B cell (primary cell): Measurements from ENCODE around the gene GPC3. TPM values are rescaled to one million over a fixed set of nuclear protein-coding genes. Genes with fewer than 3 reads are reported as not detected.

Source experiments
- ATAC-seq: fragments of 200-7000 bp; cut with Tn5 transposase; one replicate; pipeline ENCODE4 v1.10.0; 2021; ENCODE audit warnings: low read depth, mild to moderate bottlenecking, moderate number of reproducible peaks, moderate library complexity
- CTCF ChIA-PET: fragments of 350-600 bp; sonication (Branson Sonifier 250); formaldehyde crosslinking; loops from one replicate; lab custom pipeline; 2021; ENCODE audit warnings: antibody characterized with exemption, inconsistent platforms; lab: Charles Lee
- POLR2A ChIA-PET: fragments of 350-600 bp; sonication (Branson Sonifier 250); formaldehyde crosslinking; loops from one replicate; lab custom pipeline; 2021; ENCODE audit warnings: antibody characterized with exemption; lab: Charles Lee
- DNase-seq: peaks from one replicate; pipeline ENCODE4 v3.0.0; 2013
- H2AFZ ChIP-seq: 2 replicates; pipeline ENCODE4 v1.6.1; 2012; ENCODE audit warnings: mild to moderate bottlenecking, low read depth, low read length; ENCODE audit not compliant: insufficient read depth, poor library complexity, severe bottlenecking
- H3K27ac ChIP-seq, 2 donors: 1 replicate in 1 of 2; 2 replicates in 1 of 2; pipeline ENCODE4 v1.5.1; 2012 to 2013; ENCODE audit warnings: low read length in 2 of 2, mild to moderate bottlenecking in 2 of 2, moderate library complexity in 1 of 2
- H3K27me3 ChIP-seq, 4 experiments: fragments of 200-600 bp in 1 of 4; sonication (generic) in 1 of 4; replicated peaks in 1 of 4; 1 replicate in 2 of 4; 2 replicates in 2 of 4; pipeline versions ENCODE4 v1.6.1 to v1.7.0; 2013 to 2016; ENCODE audit warnings: low read length in 3 of 4, mild to moderate bottlenecking in 2 of 4, mixed read lengths in 1 of 4, moderate library complexity in 1 of 4; ENCODE audit not compliant: insufficient read depth in 4 of 4, control insufficient read depth in 3 of 4; ENCODE audit errors: control extremely low read depth in 1 of 4
- H3K36me3 ChIP-seq, 2 experiments: replicated peaks in 1 of 2; 1 replicate in 1 of 2; 2 replicates in 1 of 2; pipeline versions ENCODE4 v1.6.1 to v1.7.1; 2013; ENCODE audit warnings: low read length in 1 of 2; ENCODE audit not compliant: insufficient read depth in 2 of 2, control insufficient read depth in 1 of 2; ENCODE audit errors: control extremely low read depth in 1 of 2, extremely low read depth in 1 of 2
- H3K4me1 ChIP-seq, 2 donors: fragments of 200-600 bp in 1 of 2; sonication (generic) in 1 of 2; 1 replicate in 1 of 2; 2 replicates in 1 of 2; pipeline versions ENCODE4 v1.5.1 to v1.6.1; 2013 to 2017; ENCODE audit warnings: low read length in 2 of 2; ENCODE audit not compliant: control insufficient read depth in 2 of 2, insufficient read depth in 2 of 2
- H3K4me2 ChIP-seq: replicated peaks from 2 replicates; pipeline ENCODE3; 2012; ENCODE audit warnings: mild to moderate bottlenecking, low read depth, low read length; ENCODE audit not compliant: poor library complexity, severe bottlenecking
- H3K4me3 ChIP-seq, 5 experiments: fragments of 200-600 bp in 1 of 5; sonication (generic) in 1 of 5; 1 replicate in 3 of 5; 2 replicates in 2 of 5; pipeline versions ENCODE4 v1.5.1 to v1.7.0; 2011 to 2016; ENCODE audit warnings: low read length in 4 of 5, mild to moderate bottlenecking in 4 of 5, low read depth in 2 of 5, control low read depth in 1 of 5, moderate library complexity in 1 of 5; ENCODE audit not compliant: insufficient read depth in 1 of 5; ENCODE audit errors: control extremely low read depth in 1 of 5, extremely low read depth in 1 of 5
- H3K79me2 ChIP-seq: fragments of 200-600 bp; sonication (generic); one replicate; pipeline ENCODE4 v1.6.0; 2016; ENCODE audit warnings: low read length; ENCODE audit not compliant: control insufficient read depth, insufficient read depth
- H3K9ac ChIP-seq: fragments of 200-600 bp; sonication (generic); 2 replicates; pipeline ENCODE4 v1.6.1; 2017; ENCODE audit warnings: mild to moderate bottlenecking, low read length, moderate library complexity
- H3K9me3 ChIP-seq, 3 donors: one replicate each; pipeline versions ENCODE4 v1.6.1 to v1.7.1; 2013; ENCODE audit warnings: low read length in 2 of 3; ENCODE audit not compliant: control insufficient read depth in 2 of 3, insufficient read depth in 1 of 3; ENCODE audit errors: control extremely low read depth in 1 of 3
- H4K20me1 ChIP-seq: 2 replicates; pipeline ENCODE4 v1.6.0; 2012; ENCODE audit warnings: mild to moderate bottlenecking, low read length; ENCODE audit not compliant: insufficient read depth, control insufficient read depth, poor library complexity, severe bottlenecking
- H3K27ac Mint-ChIP-seq: one replicate; pipeline ENCODE4 v1.8.0; 2021; ENCODE audit warnings: mixed read lengths
- H3K27me3 Mint-ChIP-seq: one replicate; pipeline ENCODE4 v1.8.0; 2021; ENCODE audit warnings: mixed read lengths
- H3K4me1 Mint-ChIP-seq: one replicate; pipeline ENCODE4 v1.8.0; 2021; ENCODE audit warnings: mixed read lengths
- H3K4me3 Mint-ChIP-seq: one replicate; pipeline ENCODE4 v1.8.0; 2021; ENCODE audit warnings: mixed read lengths
- H3K9me3 Mint-ChIP-seq: one replicate; pipeline ENCODE4 v1.8.0; 2022; ENCODE audit warnings: mixed read lengths; ENCODE audit not compliant: insufficient read depth
- EZH2 ChIP-seq: IDR thresholded peaks from 2 replicates; pipeline ENCODE4 v1.6.1; 2012; ENCODE audit warnings: borderline replicate concordance, low read depth, mild to moderate bottlenecking, moderate library complexity, low read length; ENCODE audit not compliant: insufficient read depth, poor library complexity, severe bottlenecking
- WGBS: methylation state at CpG from one replicate; pipeline ENCODE4 v1.1.5; 2013; ENCODE audit warnings: missing lambda C conversion rate; ENCODE audit not compliant: insufficient coverage; 5-methylcytosine and 5-hydroxymethylcytosine counted together
- intact Hi-C: fragments of 100-400 bp; cut with micrococcal nuclease; formaldehyde crosslinking; loops from one replicate; pipeline ENCODE4 v1.10.0; 2022
- polyA plus RNA-seq: library from polyadenylated mRNA; depleted of rRNA; stranded (reverse); fragments of >200 nt; gene quantifications from 2 replicates; pipeline ENCODE4 v1.2.3, GENCODE V29; 2012
- total RNA-seq, 2 donors: library from RNA; stranded (reverse); fragments of 120-200 nt in 1 of 2; gene quantifications; 1 replicate in 1 of 2; 2 replicates in 1 of 2; pipeline versions ENCODE4 v1.2.3 to v1.2.4, GENCODE V29; 2013 to 2022
- TF ChIP-seq, protein P1 (sequence below): fragments of 200-600 bp; IDR thresholded peaks from one replicate; pipeline ENCODE4 v1.8.0; 2022; ENCODE audit warnings: antibody characterized with exemption, mild to moderate bottlenecking

The GPC3 gene
- total and polyA plus RNA-seq, 2 donors (not counting 1 experiment from before 2014, with no cell fraction given), result not detected

GRCh38 chrX:133648594-133648993 is 336.8 kb downstream of the GPC3 start:
- H3K9me3 Mint-ChIP-seq, result no peaks in the 10 kb centered on the region
- CTCF ChIA-PET, result no interaction called here
- Histone ChIP-seq H3K9me3 (no peaks in the 10 kb centered on the region), H3K4me2 (no peak overlapping the region), H3K27me3 (no peaks in the 10 kb centered on the region), H3K4me1 (no peaks in the 10 kb centered on the region), H3K27ac (no peak overlapping the region), H3K36me3 (no peaks in the 10 kb centered on the region), H3K79me2 (no peaks in the 10 kb centered on the region), H3K4me3 (no peak overlapping the region), H4K20me1 (no peaks in the 10 kb centered on the region), H2AFZ (no peak overlapping the region), H3K9ac (no peak overlapping the region)
- intact Hi-C loops, result no loop called here
- H3K4me3 Mint-ChIP-seq, result no peak overlapping the region
- no peak overlapping the region for H3K27ac Mint-ChIP-seq
- H3K4me1 Mint-ChIP-seq, result no peaks in the 10 kb centered on the region
- no peaks in the 10 kb centered on the region for H3K27me3 Mint-ChIP-seq
- no peak for DNase-seq
- 80% methylated on average over 1 of the region's 4 CpGs for WGBS
- TF ChIP-seq, protein P1, sequence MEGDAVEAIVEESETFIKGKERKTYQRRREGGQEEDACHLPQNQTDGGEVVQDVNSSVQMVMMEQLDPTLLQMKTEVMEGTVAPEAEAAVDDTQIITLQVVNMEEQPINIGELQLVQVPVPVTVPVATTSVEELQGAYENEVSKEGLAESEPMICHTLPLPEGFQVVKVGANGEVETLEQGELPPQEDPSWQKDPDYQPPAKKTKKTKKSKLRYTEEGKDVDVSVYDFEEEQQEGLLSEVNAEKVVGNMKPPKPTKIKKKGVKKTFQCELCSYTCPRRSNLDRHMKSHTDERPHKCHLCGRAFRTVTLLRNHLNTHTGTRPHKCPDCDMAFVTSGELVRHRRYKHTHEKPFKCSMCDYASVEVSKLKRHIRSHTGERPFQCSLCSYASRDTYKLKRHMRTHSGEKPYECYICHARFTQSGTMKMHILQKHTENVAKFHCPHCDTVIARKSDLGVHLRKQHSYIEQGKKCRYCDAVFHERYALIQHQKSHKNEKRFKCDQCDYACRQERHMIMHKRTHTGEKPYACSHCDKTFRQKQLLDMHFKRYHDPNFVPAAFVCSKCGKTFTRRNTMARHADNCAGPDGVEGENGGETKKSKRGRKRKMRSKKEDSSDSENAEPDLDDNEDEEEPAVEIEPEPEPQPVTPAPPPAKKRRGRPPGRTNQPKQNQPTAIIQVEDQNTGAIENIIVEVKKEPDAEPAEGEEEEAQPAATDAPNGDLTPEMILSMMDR, result no peak
- TF ChIP-seq EZH2, result no peak
- POLR2A ChIA-PET, result no interaction called here
- ATAC-seq, result no peak

DNA sequence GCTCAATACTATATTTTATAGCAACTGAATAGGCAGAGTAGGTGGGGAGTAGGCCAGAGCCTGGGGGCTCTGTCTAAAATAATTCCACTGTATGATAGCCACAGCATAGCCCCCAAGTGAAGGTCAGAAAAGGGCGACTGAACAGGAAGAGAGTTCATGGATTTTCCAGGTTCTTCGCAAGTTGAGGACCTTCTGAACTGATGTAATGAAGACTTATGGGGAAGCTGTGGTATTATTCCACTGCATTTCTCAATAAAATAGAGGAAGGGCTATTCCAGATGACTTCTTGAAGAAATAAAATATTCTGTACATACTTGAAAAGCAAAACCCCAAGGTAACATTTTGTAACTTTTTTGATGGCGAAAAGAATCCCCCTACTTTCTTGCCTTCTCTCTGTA is 338.7 kb downstream of the GPC3 start:
- ChIA-PET POLR2A (no interaction called here), CTCF (no interaction called here)
- ATAC-seq, result no peak
- no peaks in the 10 kb centered on the region for H3K27me3 ChIP-seq
- no peak overlapping the region for H3K4me2 ChIP-seq
- no peaks in the 10 kb centered on the region for H3K79me2 ChIP-seq
- no peaks in the 10 kb centered on the region for H3K36me3 ChIP-seq
- no peaks in the 10 kb centered on the region for H4K20me1 ChIP-seq
- Mint-ChIP-seq H3K27me3 (no peaks in the 10 kb centered on the region), H3K4me1 (no peaks in the 10 kb centered on the region), H3K27ac (no peak overlapping the region), H3K4me3 (no peak overlapping the region), H3K9me3 (no peaks in the 10 kb centered on the region)
- no peaks in the 10 kb centered on the region for H3K4me1 ChIP-seq
- TF ChIP-seq, protein P1, result no peak
- no peak for TF ChIP-seq EZH2
- DNase-seq, result no peak
- no peak overlapping the region for H3K4me3 ChIP-seq
- no CpG with 5 or more reads among the region's 3 CpGs for WGBS
- no peak overlapping the region for H3K27ac ChIP-seq
- no peak overlapping the region for H2AFZ ChIP-seq
- intact Hi-C loops, result no loop called here
- H3K9me3 ChIP-seq, result no peaks in the 10 kb centered on the region
- no peak overlapping the region for H3K9ac ChIP-seq
